HG03575 (cell line): ENCODE results near the gene CDKN2AIP.
"Not testable (repeated sequence)": the region's sequence is repeated elsewhere in the genome, so short reads cannot be mapped to it uniquely, and the experiment has no call there.

Source experiments
- ATAC-seq: cut with Tn5 transposase; IDR thresholded peaks from one replicate; pipeline ENCODE4 v1.9.1; 2021; ENCODE audit not compliant: unreplicated experiment, insufficient number of reproducible peaks, low FRiP score; ENCODE audit errors: extremely low read depth

Gene CDKN2AIP

DNA sequence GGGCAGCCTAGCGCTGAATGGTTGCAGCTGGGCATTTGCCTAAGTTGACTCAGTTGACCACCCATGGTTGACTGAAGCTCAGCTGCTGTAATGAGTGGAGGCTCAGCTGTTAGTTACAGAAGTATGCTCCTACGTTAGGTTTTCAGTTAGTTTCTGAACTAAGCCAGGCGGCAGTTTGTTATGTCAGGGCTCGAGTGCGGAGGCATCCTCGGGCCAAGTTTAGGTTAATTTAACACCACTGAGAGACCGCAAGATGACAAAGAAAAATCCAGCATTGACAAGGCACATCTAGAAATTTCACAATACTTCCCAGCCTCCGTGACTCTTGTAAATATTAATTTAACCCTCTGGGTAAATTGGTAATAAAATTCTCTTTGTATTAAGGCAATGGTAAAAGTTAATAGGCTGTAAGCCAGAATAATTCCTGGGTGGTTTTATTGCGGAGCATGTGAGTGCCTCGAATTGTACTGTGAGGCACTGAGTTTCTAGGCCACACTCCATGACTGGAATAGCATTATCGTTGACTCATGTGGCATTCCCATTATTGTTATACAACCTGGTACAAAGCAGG is 33.1 kb upstream of the CDKN2AIP start:
- peak; percentile 43 for ATAC-seq

DNA sequence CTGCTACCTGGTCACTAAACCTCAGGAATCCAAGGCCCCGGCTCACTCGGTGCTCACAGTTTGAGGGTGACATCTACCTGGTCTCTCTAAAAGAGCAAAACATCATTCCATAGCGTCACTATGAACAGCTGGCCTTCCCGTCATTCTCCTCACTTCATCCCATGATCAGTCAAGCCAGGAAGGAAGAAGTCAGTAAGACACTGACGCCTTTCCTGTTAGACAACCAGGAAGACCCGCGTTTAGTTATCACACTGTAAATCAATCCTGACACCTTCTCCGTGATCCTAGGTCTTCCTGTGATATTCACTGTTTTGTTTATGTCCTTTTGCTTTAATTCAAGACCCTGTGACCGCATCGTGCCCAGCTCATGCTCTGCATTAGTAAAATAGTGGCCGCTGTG is 31.6 kb upstream of the CDKN2AIP start:
- no peak for ATAC-seq

DNA sequence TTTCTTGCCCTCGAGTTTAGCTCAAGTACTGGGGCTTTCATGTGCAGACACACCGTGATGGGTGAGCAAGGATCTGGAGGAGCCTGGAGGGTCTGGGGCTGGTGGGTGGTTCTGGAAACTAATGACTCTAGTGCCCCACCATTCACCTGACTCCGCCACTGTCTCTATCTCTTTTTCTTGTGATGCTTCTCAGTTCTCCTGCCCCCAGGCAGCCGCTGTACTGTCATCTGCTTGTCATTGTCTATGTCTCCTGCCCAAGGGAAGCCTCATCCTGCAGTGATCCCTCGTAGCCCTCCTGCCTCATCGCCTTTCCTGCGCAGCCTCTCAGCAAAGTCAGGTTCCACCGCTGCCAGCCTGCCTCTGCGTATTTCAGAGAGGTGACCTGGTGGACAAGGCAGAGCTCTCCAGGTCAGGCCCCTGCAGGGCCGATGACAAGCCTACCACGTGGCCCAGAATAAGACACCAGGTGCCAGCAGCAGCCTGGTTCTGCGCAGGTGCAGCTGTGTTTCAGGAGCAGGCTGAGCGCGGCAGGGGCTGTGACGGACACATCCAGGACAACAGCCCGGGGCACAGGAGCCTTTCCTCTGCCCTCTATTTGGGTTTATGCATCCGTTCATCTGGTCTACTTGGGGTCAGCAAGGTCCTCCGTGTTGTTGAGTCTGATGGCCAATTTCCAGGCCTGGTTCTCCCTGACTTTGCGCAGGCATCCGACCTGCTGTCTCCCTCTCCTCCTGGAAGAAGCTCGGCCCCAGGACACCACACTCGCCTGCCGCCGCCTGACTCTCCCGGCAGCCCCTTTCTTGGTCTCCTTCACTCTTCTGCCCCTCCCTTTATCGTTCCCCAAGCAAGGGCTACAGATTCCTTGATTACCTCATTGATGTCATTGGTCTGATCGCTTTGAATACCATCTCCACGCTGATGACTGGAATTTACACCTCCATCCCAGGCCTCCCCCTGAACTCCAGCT is 30.9 kb upstream of the CDKN2AIP start:
- no peak for ATAC-seq

DNA sequence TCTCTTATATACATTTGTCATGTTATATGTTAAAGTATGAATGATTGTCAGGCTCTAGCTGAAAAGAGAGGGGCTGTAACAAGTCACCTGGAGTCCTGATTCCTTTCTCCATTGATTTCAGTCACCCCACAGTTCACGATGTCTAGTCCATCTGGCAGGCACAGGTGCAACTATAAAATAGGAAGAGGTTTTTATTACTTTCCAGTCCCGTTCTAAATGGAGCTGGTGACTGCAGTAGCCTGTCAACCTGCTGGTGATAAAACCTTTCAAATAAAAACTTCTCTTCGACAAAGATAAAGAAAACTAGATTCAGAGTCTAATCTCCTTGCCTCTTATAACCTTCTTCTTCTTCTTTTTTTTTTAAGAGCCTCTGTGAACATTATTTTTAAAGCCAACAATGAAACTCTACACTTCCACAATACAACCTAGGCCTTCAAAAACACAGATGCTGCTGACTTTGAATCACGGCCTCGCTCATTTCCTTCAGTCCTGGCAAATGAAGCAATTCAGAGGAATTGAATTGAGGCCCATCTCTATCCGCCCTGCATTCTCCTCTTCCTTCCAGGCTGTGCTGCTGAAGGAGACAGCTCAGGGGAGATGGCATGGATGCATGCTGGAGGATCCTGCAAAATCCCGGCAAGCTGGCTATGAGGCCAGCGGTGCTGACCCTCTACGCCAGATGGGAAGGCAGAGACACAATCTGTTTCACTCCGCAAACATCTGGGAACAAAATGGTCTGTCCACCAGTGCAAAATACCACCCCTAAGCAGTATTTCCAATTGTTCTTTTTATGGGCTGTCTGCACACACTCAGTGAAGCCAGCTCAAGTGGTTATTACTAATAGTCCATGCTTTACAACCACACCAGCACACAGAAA is 27.3 kb upstream of the CDKN2AIP start:
- no peak for ATAC-seq

DNA sequence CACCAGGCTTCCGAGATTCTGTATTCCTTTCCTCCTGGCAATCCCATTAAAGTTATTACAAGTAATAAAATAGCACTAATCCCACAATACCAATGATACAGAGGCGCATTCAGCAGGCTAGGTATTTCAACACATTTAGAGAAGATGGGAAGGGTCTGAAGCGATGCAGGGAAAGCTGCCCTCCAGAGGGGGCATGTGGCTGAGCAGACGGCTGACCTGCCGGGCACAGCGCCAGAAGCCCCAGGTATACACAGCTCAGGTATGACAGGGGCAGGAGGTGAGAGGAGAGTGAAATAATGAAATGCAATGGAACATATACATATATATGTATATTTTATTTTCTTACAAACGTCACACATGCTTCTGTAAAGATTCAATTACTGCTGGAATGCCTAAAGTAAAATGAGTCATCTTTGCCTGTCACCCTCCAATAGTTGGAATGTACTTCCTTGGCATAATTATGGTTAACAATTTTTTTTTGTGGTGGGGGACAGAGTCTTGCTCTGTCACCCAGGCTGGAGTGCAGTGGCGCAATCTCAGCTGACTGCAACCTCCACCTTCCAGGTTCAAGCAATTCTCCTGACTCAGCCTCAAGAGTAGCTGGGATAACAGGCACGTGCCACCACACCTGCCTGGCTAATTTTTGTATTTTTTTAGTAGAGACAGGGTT is 21.3 kb upstream of the CDKN2AIP start:
- no peak for ATAC-seq

DNA sequence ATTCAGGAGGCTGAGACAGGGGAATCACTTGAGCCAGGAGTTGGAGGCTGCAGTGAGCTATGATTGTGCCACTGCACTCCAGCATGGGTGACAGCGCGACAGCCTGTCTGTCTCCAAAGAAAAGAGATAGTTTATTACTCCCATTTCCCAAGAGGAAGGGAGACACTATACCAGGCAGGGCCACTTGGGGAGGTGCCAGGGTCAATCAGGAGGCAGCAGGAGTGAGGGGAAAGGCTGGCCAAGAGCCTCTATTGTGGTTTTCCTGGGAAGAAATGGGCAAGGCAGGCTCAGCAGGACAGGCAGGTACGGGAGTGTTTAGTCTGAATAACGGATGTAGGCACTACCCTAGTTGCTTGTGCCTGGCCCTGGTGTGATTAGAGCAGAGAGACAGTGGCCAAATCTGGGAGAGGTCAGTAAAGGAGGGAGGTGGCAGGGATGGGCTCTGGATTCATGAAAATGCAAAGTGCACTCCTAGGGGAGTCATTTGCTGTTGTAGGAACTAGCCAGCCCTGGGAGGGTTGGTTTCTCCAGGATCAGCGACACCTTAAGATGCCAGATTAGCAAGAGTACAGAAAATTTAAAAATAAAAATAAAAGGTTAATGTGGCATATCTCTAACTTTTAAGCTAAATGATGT is 20.2 kb upstream of the CDKN2AIP start:
- ATAC-seq, result no peak

DNA sequence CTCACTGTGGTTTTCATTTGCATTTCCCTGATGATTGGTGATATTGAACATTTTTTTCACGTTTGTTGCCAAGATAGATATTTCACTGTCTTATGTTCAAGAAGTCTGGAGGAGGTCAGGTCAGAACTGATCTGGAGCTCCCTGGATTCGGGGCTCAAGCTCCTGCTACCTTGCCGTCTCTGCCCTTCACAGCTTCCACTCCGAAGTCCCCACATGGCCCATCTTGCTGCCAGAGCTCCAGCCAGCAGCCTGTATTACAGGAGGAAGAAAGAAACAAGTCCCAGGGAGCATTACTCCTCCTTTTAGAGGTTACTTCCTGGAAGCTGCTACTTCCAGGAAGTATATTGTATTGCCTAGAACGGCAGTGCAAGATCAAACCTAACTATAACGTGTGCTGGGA is 17.9 kb upstream of the CDKN2AIP start:
- no peak for ATAC-seq

DNA sequence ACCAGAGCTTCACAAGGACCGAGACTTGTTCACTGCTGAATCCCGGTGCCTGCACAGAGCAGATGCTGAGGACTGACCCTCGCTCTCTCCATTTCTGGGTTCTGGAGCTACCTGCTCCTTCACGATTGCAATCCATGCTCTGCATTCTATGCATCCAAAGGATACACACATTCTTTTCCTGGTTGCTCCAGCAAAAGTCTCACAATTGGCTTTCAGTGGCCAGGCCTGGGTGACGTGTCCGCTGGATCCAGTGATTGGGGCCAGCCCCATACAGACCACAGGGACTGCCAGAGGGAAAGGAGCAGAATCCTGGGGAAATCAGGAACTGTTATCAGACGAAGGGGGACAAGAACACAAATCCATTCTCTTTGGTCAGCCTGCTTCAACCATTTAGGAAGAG is 14.9 kb upstream of the CDKN2AIP start:
- ATAC-seq, result no peak

DNA sequence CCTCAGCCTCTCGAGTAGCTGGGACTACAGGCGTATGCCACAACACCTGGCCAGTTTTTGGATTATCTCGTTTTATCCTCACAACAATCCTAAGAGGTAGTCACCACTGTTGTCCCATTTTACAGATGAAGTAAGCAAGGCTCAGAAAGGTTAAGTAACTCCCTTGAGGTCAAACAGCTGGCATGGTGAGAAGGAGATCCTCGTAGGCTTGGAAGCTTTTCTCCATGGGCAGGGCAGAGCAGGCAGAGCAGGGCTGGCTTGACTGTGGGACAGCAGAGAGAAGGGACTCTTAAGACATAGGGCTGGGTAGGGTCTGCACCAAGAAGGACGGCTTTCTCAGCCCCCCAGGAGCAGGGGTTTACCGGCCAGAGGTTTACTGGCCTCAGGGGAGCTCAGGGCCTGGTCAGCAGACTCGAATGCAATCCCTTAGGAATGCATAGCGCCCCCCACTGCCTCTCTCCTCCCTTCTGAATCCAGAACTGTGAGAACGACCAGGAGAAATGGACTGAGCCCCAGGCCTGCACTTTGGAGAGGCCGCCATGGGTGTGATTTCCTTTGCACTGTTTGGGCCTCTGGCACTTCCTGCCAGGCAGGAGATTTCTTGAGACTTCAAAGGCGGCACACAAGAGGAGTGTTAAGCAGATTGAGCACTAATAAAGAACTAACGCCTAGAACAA is 14.0 kb upstream of the CDKN2AIP start:
- no peak for ATAC-seq

DNA sequence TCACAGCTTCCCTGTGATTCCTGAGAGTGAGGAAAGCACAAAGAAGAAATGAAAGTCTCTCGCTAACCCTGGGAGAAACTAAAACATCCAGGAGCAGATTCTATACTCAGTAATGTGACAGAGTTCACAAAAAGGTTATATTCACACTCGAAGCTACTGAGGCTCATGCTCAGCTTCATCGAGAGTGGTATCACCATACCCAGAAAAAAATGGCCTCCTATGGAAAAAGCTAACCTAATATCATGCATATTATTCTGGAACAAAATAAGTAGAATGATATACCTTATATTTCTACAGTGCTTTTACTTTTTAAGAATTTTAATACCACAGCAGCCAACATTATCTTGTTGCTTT is 13.5 kb upstream of the CDKN2AIP start:
- no peak for ATAC-seq

DNA sequence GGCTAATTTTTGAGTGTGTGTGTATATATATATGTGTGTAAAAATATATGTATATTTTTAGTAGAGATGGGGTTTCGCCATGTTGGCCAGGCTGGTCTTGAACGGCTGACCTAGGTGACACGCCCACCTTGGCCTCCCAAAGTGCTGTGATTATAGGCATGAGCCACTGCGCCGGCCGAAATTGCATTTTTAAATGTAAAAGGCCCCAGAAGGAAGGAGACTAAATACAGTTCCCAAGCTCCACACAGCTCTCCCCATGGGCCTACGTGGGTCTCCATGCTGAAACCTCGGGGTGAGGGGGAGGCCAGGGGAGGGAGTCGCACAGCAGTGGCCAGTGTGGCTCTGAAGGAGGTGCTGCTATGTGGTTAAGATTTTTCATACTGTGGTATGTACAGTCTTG is 12.8 kb upstream of the CDKN2AIP start:
- ATAC-seq, result no peak

DNA sequence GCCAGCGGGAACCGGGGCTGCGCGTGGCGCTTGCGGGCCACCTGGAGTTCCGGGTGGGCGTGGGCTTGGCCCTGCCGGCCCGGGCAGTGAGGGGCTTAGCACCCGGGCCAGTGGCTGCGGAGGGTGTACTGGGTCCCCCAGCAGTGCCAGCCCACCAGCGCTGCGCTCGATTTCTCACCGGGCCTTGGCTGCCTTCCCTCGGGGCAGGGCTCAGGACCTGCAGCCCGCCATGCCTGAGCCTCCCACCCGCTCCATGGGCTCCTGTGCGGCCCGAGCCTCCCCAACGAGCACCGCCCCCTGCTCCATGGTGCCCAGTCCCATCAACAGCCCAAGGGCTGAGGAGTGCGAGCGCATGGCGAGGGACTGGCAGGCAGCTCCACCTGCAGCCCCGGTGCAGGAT is 11.3 kb upstream of the CDKN2AIP start:
- not testable (repeated sequence) for ATAC-seq

DNA sequence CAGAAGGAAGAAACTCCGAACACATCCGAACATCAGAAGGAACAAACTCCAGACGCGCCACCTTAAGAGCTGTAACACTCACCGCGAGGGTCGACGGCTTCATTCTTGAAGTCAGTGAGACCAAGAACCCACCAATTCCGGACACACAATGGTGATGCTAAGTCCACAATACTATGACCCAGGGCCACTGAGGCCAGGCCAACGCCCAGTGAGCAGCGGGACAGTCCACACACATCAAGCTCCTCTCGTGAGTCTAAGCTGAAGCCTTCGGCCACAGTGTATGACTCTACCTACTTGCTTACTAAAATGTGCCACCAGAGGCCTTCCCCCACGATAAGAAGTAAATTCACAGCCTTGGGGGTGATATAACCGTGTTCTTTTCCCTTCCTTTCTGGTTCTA is 10.2 kb upstream of the CDKN2AIP start:
- no peak for ATAC-seq

DNA sequence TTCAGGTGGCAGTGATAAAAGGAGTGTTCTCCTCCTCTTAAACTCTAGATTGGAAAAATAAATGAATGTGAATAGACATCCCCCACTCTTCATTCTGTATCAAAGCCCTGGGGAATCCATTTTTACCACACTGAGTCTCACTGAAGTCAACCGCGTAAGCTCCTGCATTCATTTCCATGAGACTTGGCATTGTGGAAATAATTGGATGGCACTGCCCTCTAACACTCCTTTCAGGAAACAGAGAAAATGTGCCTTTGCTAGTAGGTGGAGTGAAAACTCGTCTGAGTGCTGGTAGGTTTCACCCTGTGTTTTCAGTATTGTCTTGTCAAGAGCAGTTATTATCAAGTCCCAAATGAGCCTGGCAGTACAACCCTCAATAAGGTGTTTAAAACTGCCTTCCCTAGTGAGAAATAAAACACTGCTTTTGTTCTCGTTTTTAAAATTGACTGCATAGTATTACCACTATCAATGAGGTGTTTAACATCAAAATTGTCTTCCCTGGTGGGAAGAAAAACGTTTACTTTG is 9.7 kb upstream of the CDKN2AIP start:
- no peak for ATAC-seq

DNA sequence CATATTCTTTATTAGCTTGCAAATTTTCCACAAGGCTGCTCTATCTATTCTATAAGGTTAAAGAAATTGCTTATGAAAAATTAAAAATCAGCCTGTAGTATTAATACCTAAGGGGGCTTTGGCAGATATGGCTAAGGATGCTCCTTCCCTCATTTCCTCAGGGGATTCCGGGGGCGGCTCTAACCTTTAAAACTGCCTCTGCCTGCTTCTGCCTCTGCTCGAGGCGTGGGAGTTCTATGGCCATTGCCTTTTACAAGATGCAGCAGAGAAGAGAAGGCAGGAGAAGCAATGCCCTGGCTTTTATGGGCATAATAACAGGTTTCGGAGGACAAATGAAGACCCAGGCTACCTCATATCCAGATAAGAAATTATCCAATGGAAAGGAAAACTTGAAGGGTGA is 8.6 kb upstream of the CDKN2AIP start:
- no peak for ATAC-seq

DNA sequence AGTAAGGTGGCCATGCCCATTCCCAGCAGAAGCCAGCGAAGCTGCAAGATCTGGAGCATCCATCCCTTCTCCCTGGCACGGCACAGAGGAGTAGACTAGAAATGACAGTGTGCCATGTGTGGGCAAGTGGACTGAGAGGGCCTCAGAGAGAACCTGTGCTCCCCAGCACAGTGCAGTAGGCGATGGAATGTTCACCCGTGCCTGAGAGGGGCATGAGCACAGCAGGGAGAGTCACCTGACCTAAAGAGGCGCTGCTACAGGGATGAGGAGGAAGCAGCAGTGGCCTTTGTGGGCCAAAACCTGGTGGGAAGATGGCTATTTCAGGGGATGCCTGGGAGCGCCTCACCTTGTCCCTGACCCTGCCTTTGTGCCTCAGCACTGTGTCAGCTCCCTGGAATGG is 8.0 kb upstream of the CDKN2AIP start:
- no peak for ATAC-seq

DNA sequence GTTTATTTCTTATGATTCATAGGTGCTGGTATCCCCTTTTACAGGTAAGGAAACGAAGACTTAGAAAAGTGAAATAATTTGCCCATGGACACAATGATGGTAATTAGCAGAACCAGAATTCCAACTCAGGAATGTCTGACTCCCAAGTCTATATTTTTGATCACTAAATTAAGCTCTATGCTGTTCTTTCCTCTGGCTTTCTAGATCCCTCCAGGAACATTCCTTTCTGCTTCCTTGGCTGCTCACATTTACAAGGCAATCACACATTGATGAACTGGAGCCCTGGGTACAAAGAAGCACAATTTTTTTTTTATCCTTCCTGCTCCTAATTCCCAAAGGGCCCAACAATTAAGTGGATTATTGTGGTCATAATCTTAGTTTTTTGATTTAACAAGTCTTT is 7.0 kb upstream of the CDKN2AIP start:
- no peak for ATAC-seq

DNA sequence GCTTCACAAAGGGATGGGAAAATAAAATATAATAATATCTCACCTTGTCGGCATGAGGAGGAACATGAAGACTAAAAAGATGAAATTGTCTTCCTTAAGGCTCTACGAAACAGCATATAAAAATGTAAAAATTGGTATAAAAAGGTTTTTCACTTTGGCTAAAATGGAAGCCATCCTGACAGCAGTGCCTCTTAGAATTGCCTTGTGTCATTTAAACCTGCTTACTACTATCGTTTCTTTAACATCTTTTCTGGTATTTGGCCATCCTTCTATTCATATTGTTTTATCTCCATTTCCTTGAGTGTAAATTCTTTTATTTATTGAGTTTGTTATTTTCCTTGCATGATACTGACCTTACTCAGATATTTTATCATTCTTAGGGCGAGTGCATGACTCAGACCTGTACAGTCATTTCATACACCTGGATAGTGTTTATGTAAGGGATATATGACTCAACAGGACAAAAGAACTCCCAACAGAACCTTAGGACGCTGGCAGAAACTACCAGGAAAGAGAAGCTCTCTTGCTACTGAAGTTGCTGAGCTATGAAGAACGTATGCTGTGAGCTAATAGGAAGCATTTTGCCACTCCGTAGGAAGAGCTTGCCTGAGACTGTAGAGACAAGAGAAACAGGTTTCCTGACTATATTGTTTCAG is 5.8 kb upstream of the CDKN2AIP start:
- ATAC-seq, result no peak
